Measurements from ENCODE around the gene WDSUB1. TPM values are rescaled to one million over a fixed set of nuclear protein-coding genes. Genes with fewer than 3 reads are reported as not detected.

Gene WDSUB1
- total RNA-seq, 1 donor from 2014 or later = 11.4 TPM

DNA sequence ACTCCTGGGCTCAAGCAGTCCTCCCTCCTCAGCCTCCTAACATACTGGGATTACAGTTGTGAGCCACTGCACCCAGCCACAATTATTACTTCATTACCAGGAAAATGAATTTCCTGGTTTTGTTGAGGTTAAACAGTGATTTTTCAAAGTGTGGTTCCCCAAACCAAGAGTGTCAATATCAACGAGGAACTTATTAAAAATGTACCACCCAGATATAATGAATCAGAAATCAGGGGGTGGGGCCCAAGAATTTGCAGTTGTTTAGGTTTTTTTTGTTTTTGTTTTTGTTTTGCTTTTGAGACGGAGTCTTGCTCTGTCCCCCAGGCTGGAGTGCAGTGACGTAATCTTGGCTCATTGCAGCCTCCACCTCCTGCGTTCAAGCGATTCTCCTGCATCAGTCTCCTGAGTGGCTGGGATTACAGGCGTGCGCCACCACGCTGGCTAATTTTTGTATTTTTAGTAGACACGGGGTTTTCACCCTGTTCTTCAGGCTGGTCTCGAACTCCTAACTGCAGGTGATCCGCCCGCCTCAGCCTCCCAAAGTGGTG, 94.1 kb downstream of the WDSUB1 start:
- no peaks in the 10 kb centered on the region for H3K27me3 ChIP-seq (ENCODE audit: low read depth)
- DNase-seq = no peak
- H3K36me3 ChIP-seq = peaks cover 69% of the 10 kb centered on the region
- peak overlapping the region; percentile 81 for H3K27ac ChIP-seq (replicated peaks)
- H3K4me1 ChIP-seq = peaks cover 77% of the 10 kb centered on the region
- no peaks in the 10 kb centered on the region for H3K9me3 ChIP-seq (replicated peaks)
- H3K4me3 ChIP-seq = no peak overlapping the region
- TF ChIP-seq, protein P1, sequence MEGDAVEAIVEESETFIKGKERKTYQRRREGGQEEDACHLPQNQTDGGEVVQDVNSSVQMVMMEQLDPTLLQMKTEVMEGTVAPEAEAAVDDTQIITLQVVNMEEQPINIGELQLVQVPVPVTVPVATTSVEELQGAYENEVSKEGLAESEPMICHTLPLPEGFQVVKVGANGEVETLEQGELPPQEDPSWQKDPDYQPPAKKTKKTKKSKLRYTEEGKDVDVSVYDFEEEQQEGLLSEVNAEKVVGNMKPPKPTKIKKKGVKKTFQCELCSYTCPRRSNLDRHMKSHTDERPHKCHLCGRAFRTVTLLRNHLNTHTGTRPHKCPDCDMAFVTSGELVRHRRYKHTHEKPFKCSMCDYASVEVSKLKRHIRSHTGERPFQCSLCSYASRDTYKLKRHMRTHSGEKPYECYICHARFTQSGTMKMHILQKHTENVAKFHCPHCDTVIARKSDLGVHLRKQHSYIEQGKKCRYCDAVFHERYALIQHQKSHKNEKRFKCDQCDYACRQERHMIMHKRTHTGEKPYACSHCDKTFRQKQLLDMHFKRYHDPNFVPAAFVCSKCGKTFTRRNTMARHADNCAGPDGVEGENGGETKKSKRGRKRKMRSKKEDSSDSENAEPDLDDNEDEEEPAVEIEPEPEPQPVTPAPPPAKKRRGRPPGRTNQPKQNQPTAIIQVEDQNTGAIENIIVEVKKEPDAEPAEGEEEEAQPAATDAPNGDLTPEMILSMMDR (IDR thresholded peaks at IDR 0.05; ENCODE audit: borderline replicate concordance) = no peak
- intact Hi-C loops (cut with micrococcal nuclease) = no loop called here

DNA sequence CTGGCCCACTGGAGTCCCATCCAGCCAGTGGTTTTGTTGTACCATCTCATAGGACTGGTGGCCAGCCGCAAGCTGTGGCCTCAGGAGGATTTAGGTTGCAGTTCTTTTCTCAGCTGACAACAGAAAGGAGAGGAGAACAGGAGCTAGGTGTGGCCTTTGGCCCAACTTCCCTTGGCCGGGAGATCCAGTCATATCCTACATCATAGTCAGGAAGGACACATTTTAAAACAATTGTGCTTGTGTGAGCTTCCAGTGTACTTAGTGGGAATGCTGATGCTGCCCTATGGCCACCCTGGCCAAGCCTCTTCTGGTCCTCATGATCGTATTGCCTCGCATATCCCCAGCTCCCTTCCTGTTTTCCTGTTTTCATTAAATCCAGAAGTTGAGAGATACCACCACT, 98.1 kb downstream of the WDSUB1 start:
- no peak for DNase-seq
- Histone ChIP-seq H3K36me3 (peaks cover 64% of the 10 kb centered on the region), H3K27me3 (ENCODE audit: low read depth) (no peaks in the 10 kb centered on the region), H3K4me3 (no peak overlapping the region), H3K27ac (replicated peaks) (peak overlapping the region; percentile 81), H3K9me3 (replicated peaks) (no peaks in the 10 kb centered on the region), H3K4me1 (peaks cover 73% of the 10 kb centered on the region)
- intact Hi-C loops (cut with micrococcal nuclease) = no loop called here
- TF ChIP-seq, protein P1 (IDR thresholded peaks at IDR 0.05; ENCODE audit: borderline replicate concordance) = no peak

DNA sequence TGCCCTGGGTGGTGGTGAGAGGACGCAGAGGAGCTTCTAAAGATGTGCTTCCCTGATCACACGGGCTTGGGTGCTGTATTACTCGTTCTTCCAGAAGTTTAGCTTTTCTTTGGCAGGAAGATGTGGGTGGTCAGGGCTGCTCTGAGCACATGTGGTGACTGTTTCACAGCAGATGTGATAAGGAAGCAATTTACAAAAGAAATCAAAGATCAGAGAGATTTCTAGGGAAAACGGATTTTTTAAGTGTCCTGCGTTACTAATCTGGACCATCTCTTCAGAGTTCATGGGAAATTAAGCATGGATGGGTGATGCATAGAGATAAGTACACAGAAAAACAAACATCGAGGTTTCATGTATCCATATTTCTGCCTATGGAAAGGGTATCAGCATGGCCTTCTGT, 99.4 kb downstream of the WDSUB1 start:
- DNase-seq = no peak
- intact Hi-C loops (cut with micrococcal nuclease) = no loop called here
- Histone ChIP-seq H3K27ac (replicated peaks) (peak overlapping the region; percentile 81), H3K4me1 (peaks cover 86% of the 10 kb centered on the region), H3K4me3 (no peak overlapping the region), H3K36me3 (peaks cover 59% of the 10 kb centered on the region), H3K9me3 (replicated peaks) (no peaks in the 10 kb centered on the region), H3K27me3 (ENCODE audit: low read depth) (no peaks in the 10 kb centered on the region)
- TF ChIP-seq, protein P1 (IDR thresholded peaks at IDR 0.05; ENCODE audit: borderline replicate concordance) = no peak

DNA sequence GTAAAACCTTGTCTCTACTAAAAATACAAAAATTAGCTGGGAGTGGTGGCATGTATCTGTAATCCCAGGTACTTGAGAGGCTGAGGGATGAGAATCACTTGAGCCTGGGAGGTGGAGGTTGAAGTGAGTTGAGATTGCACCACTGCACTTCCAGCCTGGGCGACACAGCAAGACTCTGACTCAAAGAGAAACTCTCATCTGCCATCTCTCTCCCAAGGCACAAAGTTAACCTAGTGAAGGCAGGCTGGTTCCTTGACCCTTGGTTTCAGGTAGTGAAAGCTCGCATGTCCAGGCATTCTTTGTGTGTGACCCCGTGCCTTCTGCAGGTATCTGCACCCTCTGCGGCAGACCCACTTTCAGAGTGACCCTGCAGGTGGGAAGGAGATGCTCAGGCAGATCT, 100.0 kb downstream of the WDSUB1 start:
- no peaks in the 10 kb centered on the region for H3K27me3 ChIP-seq (ENCODE audit: low read depth)
- H3K9me3 ChIP-seq (replicated peaks) = no peaks in the 10 kb centered on the region
- no peak for DNase-seq
- peaks cover 55% of the 10 kb centered on the region for H3K36me3 ChIP-seq
- intact Hi-C loops (cut with micrococcal nuclease) = no loop called here
- H3K4me1 ChIP-seq = peaks cover 88% of the 10 kb centered on the region
- TF ChIP-seq, protein P1 (IDR thresholded peaks at IDR 0.05; ENCODE audit: borderline replicate concordance) = no peak
- H3K27ac ChIP-seq (replicated peaks) = peak overlapping the region; percentile 81
- H3K4me3 ChIP-seq = no peak overlapping the region

Small RNAs within 50 kb of the gene (microRNA-seq; reads per million reads assigned to microRNA genes)
- gene MIR6888 = not detected

Measured in left ventricle myocardium inferior (tissue), 1 donor.